ENCODE results near the gene TRIM10. TPM values are rescaled to one million over a fixed set of nuclear protein-coding genes. Genes with fewer than 3 reads are reported as not detected.

TRIM10 gene
- total and polyA plus RNA-seq, 3 donors from 2014 or later: 0.17 to 0.25 TPM; not detected in 1

DNA sequence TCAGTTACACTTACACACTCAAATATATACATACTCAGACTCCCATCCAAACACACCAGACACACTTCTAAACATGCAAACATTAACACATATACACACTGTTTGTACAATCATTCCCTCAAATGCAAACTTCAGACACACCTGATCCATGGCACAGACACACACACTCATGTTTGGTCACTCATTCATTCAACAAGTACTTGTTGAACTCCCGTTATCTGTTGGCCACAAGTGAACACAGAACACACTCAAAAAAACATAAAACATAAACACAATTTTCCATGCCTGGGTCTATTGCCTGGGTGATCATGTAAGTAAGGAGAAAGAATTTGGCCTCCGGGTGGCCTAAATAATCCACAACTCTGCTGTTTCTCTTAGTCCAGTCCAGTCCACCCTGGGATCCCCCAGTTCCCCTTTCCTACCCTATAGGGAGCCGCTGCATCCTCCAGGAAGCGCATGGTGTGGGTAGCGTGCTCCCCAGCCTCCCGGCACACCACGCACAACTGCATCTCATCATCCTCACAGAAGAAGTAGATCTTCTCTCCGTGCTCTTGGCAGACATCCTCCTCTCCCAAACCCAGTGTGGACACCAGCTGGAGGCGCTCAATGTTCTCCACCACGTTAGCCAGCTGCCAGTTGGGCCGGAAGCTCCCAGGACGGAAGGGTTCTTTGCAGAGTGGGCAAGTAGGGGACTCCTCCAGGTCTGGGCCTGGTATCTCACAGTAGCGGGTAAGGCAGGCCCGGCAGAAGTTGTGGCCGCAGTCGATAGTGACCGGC, 815 bp downstream of the TRIM10 start:
- Histone ChIP-seq H3K4me1 (no peaks in the 10 kb centered on the region), H3K27me3 (no peaks in the 10 kb centered on the region), H3K4me3 (no peak overlapping the region), H3K9me3 (no peaks in the 10 kb centered on the region), H3K27ac (no peak overlapping the region), H3K36me3 (ENCODE audit: low read depth, missing control alignments) (no peaks in the 10 kb centered on the region)
- WGBS, 2 donors: 87 to 88% methylated on average over 9 to 17 of the region's 17 CpGs
- DNase-seq: no peak
- intact Hi-C loops (cut with DNase I; ENCODE audit: low total_unique reads): no loop called here
- TF ChIP-seq POLR2A (IDR thresholded peaks at IDR 0.05): no peak
- TF ChIP-seq, protein P1, sequence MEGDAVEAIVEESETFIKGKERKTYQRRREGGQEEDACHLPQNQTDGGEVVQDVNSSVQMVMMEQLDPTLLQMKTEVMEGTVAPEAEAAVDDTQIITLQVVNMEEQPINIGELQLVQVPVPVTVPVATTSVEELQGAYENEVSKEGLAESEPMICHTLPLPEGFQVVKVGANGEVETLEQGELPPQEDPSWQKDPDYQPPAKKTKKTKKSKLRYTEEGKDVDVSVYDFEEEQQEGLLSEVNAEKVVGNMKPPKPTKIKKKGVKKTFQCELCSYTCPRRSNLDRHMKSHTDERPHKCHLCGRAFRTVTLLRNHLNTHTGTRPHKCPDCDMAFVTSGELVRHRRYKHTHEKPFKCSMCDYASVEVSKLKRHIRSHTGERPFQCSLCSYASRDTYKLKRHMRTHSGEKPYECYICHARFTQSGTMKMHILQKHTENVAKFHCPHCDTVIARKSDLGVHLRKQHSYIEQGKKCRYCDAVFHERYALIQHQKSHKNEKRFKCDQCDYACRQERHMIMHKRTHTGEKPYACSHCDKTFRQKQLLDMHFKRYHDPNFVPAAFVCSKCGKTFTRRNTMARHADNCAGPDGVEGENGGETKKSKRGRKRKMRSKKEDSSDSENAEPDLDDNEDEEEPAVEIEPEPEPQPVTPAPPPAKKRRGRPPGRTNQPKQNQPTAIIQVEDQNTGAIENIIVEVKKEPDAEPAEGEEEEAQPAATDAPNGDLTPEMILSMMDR (IDR thresholded peaks at IDR 0.05): no peak

DNA sequence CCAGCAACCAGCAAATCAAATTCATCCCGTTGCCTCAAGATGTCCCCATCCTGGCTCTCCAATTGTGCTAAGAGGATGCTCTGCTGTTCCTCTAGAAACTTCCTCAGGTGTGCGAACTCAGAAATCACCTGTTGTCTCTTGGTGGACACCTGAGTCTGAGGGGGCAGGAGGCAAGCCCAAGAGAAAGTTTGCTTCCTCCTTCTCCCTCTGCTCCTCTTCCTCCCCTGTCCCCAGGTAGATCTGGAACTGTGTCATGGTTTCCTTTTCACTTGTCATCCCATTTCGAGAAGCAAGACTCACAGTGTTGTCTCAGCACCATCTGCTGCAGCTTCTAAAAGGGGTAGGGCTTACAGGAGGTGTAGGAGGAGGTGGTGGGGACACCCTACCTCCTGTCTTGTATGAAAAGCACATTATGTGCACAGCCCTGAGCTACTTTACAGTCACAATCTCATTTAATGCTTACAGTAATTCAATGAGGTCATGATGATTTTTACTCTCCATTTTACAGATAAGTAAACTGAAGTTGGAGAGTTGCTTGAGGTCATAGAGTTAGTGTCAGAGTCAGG, 2.5 kb downstream of the TRIM10 start:
- WGBS, 2 donors: 74 to 86% methylated on average over 3 of the region's 3 CpGs
- Histone ChIP-seq H3K4me3 (no peak overlapping the region), H3K36me3 (ENCODE audit: low read depth, missing control alignments) (no peaks in the 10 kb centered on the region), H3K27me3 (no peaks in the 10 kb centered on the region), H3K4me1 (no peaks in the 10 kb centered on the region), H3K27ac (no peak overlapping the region), H3K9me3 (no peaks in the 10 kb centered on the region)
- DNase-seq: no peak
- intact Hi-C loops (cut with DNase I; ENCODE audit: low total_unique reads): no loop called here
- TF ChIP-seq, protein P1 (IDR thresholded peaks at IDR 0.05): no peak
- TF ChIP-seq POLR2A (IDR thresholded peaks at IDR 0.05): no peak

DNA sequence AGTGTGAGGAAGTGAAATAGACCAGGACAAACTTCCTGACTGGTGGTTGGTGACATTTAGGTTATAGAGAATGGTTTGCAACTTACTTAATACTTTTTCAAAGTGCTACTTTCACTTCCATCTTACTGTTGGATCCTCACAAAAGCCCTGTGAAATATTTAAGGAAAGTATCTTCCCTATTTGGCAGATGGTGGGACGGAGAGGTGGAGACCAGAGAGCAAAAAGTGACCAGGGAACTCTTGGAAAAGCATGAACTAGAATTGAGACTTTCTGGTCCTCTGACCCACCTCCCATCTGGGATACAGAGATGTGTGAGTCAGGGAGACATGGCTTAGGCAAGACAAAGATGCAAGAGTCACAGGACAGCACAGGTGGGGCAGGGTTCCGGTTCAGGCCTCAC, 3.0 kb downstream of the TRIM10 start:
- no peaks in the 10 kb centered on the region for H3K4me1 ChIP-seq
- H3K27ac ChIP-seq: no peak overlapping the region
- intact Hi-C loops (cut with DNase I; ENCODE audit: low total_unique reads): no loop called here
- WGBS, 2 donors: 84 to 94% methylated on average over 2 of the region's 2 CpGs
- TF ChIP-seq, protein P1 (IDR thresholded peaks at IDR 0.05): no peak
- no peak for TF ChIP-seq POLR2A (IDR thresholded peaks at IDR 0.05)
- DNase-seq: no peak
- H3K36me3 ChIP-seq (ENCODE audit: low read depth, missing control alignments): no peaks in the 10 kb centered on the region
- H3K4me3 ChIP-seq: no peak overlapping the region
- no peaks in the 10 kb centered on the region for H3K9me3 ChIP-seq
- H3K27me3 ChIP-seq: no peaks in the 10 kb centered on the region

DNA sequence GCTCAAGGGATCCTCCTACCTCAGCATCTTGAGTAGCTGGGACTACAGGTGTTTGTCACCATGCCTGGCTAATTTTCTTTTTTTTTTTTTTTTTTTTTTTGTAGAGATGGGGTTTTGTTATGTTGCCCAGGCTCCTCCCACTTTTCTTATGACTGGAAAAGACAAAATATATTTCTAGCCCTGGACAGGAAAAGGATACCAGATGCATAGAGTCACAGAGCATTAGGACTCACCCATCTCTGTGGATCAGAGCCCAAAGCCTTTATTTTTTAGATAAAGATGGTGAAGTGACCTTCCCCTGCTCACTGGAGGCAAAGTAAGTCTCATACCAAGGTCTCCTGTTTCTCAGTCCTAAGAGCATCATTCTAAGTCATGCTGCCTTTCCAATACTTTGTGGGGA, 3.4 kb downstream of the TRIM10 start:
- Histone ChIP-seq H3K4me1 (no peaks in the 10 kb centered on the region), H3K27ac (no peak overlapping the region), H3K36me3 (ENCODE audit: low read depth, missing control alignments) (no peaks in the 10 kb centered on the region), H3K4me3 (no peak overlapping the region), H3K9me3 (no peaks in the 10 kb centered on the region), H3K27me3 (no peaks in the 10 kb centered on the region)
- TF ChIP-seq, protein P1 (IDR thresholded peaks at IDR 0.05): no peak
- TF ChIP-seq POLR2A (IDR thresholded peaks at IDR 0.05): no peak
- DNase-seq: no peak
- intact Hi-C loops (cut with DNase I; ENCODE audit: low total_unique reads): no loop called here

DNA sequence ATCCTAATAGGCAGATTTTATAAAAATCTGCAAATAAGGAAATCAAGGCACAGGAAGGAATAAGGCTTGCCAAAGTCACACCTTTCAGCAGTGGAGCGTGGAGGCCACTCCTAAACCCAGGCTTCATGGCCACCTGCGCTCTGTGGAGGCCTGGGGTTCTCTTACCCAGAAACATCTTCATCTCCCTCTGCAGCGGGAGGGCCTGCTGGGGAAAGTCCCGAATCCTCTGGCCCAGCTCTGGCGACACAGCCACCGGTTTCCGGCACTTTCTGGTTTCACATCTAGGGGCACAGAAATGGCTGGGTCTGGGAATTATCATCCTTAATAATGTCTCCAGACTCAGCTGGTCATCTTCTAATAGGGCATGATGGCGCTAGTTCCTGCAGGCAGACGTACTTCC, 4.2 kb downstream of the TRIM10 start:
- DNase-seq: no peak
- Histone ChIP-seq H3K9me3 (no peaks in the 10 kb centered on the region), H3K27ac (no peak overlapping the region), H3K27me3 (no peaks in the 10 kb centered on the region), H3K36me3 (ENCODE audit: low read depth, missing control alignments) (no peaks in the 10 kb centered on the region), H3K4me3 (no peak overlapping the region), H3K4me1 (no peaks in the 10 kb centered on the region)
- TF ChIP-seq, protein P1 (IDR thresholded peaks at IDR 0.05): no peak
- no peak for TF ChIP-seq POLR2A (IDR thresholded peaks at IDR 0.05)
- intact Hi-C loops (cut with DNase I; ENCODE audit: low total_unique reads): no loop called here
- 90 to 93% methylated on average over 4 to 9 of the region's 9 CpGs for WGBS, 2 donors
